Astrocyte of the cerebellum (primary cell): ENCODE measurements around the gene C2CD2.

ENCODE experiments used
- DNase-seq: peaks from one replicate; pipeline ENCODE4 v3.0.0-alpha.2; 2011; ENCODE audit warnings: low read depth
- H3K4me3 ChIP-seq: 2 replicates; pipeline ENCODE4 v1.5.1; 2011; ENCODE audit warnings: mild to moderate bottlenecking, low read depth, low read length, moderate library complexity
- in situ Hi-C: cut with HindIII; loops from 2 replicates; pipeline ENCODE4 v1.10.0; 2017; ENCODE audit warnings: low sequenced_read_pairs
- TF ChIP-seq, protein P1 (sequence below): IDR thresholded peaks from 2 replicates; pipeline ENCODE4 v1.5.1; 2012; ENCODE audit warnings: low read length, low read depth, moderate library complexity, mild to moderate bottlenecking; ENCODE audit errors: missing control alignments

The C2CD2 gene

DNA sequence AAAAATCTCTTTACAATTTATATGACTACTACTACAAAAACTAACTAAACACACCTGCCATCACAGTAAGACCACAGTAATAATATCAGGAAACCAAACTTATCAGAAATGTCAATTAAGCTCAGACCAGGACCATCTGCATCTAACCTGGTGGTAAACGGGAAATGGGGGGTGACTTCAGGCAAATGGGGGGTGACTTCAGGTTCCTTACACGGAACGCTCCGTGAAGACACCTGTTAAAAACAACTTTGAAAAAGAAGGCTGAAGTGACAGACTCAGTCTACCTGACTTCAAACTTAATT lies 90.4 kb downstream of the C2CD2 start:
- DNase-seq = no peak
- in situ Hi-C loops = no loop called here
- H3K4me3 ChIP-seq = no peak overlapping the region
- TF ChIP-seq, protein P1, sequence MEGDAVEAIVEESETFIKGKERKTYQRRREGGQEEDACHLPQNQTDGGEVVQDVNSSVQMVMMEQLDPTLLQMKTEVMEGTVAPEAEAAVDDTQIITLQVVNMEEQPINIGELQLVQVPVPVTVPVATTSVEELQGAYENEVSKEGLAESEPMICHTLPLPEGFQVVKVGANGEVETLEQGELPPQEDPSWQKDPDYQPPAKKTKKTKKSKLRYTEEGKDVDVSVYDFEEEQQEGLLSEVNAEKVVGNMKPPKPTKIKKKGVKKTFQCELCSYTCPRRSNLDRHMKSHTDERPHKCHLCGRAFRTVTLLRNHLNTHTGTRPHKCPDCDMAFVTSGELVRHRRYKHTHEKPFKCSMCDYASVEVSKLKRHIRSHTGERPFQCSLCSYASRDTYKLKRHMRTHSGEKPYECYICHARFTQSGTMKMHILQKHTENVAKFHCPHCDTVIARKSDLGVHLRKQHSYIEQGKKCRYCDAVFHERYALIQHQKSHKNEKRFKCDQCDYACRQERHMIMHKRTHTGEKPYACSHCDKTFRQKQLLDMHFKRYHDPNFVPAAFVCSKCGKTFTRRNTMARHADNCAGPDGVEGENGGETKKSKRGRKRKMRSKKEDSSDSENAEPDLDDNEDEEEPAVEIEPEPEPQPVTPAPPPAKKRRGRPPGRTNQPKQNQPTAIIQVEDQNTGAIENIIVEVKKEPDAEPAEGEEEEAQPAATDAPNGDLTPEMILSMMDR = no peak

DNA sequence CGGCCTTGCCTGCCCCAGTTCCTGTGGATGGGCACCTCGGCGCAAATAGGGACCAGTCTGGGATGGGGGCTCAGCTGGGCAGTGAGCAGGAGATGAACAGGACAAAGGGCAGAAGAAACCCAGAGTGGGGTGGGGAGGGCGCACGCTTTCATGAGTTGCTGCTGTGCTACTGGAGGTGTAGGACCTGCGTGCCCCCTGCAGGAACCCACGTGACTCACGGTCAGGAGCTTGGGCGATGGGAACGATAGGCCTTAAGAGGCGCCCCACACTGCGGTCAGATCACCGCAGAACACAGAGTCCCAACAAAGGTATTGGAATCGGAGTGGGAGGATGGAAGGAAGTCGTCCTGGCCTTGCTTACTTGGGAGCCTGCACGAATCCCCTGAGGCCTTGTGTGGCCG lies 91.8 kb downstream of the C2CD2 start:
- no peak overlapping the region for H3K4me3 ChIP-seq
- no peak for DNase-seq
- TF ChIP-seq, protein P1 = no peak
- in situ Hi-C loops = no loop called here

DNA sequence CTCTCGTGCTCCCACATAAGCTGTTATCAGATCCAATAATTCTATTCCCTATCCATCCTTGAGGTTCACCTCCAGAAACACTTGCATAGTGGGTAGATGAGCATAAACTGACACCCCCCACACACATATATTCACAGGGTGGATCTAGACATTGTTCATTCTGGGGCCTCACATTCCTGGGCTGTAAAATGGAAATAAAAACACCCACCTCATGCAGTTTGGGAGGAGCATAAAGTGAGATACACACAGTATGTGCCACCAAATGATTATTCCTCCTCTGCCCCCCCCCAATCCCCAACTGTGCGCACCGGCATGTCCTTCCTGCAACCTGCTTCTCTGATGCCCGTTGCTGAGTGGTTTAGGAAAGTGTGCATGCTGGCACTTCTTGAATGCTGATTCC lies 92.6 kb downstream of the C2CD2 start:
- H3K4me3 ChIP-seq = no peak overlapping the region
- no peak for DNase-seq
- in situ Hi-C loops = no loop called here
- TF ChIP-seq, protein P1 = no peak

DNA sequence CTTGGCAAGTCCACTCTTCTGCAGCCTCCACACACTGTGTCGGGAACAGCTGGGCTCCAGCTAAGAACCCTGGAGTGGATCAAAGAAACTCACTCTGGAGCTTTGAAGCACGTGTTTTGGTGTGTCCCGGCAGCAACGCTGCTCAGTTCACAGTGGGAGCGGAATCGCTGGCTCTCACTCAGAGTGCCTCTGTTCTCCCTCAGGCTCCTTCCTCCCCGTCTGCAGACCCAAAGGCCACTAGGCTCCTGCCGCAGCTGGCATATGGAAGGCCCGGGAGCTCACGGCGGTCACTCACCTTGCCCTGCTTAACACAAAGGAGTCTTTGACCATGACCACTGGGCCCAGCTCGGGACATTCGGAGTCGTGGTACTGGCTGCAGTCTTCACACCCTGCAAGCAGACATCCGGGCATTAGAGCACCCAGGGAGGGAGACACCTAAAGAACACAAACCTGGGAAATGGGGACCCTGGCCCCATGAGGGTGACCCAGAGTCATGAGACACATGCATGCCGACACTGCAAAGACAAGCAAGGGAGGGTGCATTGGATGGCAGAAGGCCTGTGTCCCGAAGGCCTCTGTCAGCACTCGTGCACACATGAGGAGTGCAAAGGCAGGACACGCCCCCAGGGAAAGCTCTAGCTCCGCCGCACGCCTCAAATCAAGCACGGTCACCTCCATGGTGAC lies 94.4 kb downstream of the C2CD2 start:
- DNase-seq = no peak
- TF ChIP-seq, protein P1 = no peak
- no peak overlapping the region for H3K4me3 ChIP-seq
- in situ Hi-C loops = no loop called here

DNA sequence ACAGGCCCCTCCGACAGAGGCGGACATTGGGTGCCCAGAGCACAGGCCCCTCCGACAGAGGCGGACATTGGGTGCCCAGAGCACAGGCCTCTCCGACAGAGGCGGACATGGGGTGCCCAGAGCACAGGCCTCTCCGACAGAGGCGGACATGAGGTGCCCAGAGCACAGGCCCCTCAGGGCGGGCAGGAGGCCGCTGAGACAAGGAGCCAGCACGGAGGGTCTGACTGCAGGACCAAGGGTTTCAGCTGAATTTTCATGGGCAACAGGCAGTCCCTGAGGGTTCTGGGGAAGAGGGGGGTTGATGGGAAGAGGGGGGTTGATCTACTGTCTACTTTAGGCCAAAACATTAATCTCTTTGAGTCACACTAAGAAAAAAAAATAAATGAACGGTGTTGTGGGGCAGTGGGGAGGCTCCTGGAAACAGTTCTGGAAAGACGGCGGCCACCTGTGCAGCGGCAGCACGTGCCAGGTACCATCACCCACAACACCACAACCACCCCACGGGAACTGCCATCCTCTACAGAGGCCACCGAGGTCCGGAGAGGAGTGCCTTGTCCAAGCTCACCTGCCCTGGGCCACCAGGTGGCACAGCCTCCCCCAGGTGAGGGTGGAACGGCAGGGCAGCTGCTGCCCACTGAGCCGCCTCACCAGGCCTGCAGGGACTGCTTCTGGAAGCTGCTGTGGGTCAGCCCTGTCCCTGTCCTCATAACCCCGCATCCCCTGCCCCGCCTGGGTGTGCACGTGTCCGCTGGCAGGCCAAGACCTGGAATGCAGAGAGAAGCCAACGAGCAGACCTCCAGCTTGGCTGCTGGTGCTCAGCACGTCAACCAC lies 95.1 kb downstream of the C2CD2 start:
- in situ Hi-C loops = no loop called here
- DNase-seq = no peak
- TF ChIP-seq, protein P1 = no peak
- no peak overlapping the region for H3K4me3 ChIP-seq

DNA sequence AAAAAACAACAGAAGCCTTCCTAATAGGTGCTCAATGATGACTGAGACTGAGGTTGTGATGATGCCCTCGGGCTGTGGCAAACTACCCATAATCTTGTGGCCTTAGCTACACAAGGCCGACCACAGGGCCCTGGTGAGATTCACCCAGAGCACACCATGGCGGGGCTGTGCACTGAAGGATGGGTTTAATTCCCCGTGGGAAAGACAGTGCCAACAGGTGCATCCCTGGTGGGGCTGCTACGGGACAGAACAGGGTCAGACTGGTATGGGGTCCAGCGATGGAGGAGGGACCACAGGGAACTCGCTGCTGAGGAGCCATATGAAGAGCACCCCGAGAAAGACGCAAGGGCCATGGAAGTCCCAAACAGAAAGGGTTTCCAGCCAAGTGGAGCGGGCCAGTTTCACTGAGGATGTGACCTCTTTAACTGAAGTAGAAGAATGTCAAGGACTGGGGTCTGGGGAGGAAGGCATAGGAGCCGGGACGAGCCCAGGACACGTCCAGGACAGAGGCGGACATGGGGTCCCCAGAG lies 96.0 kb downstream of the C2CD2 start:
- TF ChIP-seq, protein P1 = no peak
- no peak overlapping the region for H3K4me3 ChIP-seq
- in situ Hi-C loops = no loop called here
- no peak for DNase-seq
